ENCODE measurements around the gene GPC6.
"Not testable (repeated sequence)": the region's sequence is repeated elsewhere in the genome, so short reads cannot be mapped to it uniquely, and the experiment has no call there.

GPC6 gene

GRCh38 chr13:94332359-94333096 is 1105.9 kb downstream of the GPC6 start:
- TF ChIP-seq CTCF (IDR thresholded peaks at IDR 0.05; ENCODE audit: low read depth, low read length), result no peak
- peak; percentile 51 for DNase-seq (ENCODE audit: extremely low read depth, low read depth)

- DNase-seq (ENCODE audit: extremely low read depth, low read depth), result no peak
- no peak for TF ChIP-seq CTCF (IDR thresholded peaks at IDR 0.05; ENCODE audit: low read depth, low read length)
Measured at GRCh38 chr13:94333131-94333820, 1106.7 kb downstream of the GPC6 start.

GRCh38 chr13:94335761-94336526 is 1109.3 kb downstream of the GPC6 start:
- no peak for DNase-seq (ENCODE audit: extremely low read depth, low read depth)
- TF ChIP-seq CTCF (IDR thresholded peaks at IDR 0.05; ENCODE audit: low read depth, low read length), result no peak

- no peak for DNase-seq (ENCODE audit: extremely low read depth, low read depth)
- TF ChIP-seq CTCF (IDR thresholded peaks at IDR 0.05; ENCODE audit: low read depth, low read length), result no peak
Measured at GRCh38 chr13:94339116-94339687, 1112.6 kb downstream of the GPC6 start.

- TF ChIP-seq CTCF (IDR thresholded peaks at IDR 0.05; ENCODE audit: low read depth, low read length), result no peak
- no peak for DNase-seq (ENCODE audit: extremely low read depth, low read depth)
Measured at GRCh38 chr13:94342436-94343242, 1116.0 kb downstream of the GPC6 start.

GRCh38 chr13:94343243-94343585 is 1116.6 kb downstream of the GPC6 start:
- DNase-seq (ENCODE audit: extremely low read depth, low read depth), result no peak
- no peak for TF ChIP-seq CTCF (IDR thresholded peaks at IDR 0.05; ENCODE audit: low read depth, low read length)

GRCh38 chr13:94343687-94344086 is 1117.1 kb downstream of the GPC6 start:
- not testable (repeated sequence) for DNase-seq (ENCODE audit: extremely low read depth, low read depth)

Measured in AG09319 (cell line).